PFSK-1 (cell line): Measurements from ENCODE around the gene HNRNPLL.

Experiments
- FOXP2 ChIP-seq: optimal IDR thresholded peaks from 2 replicates; pipeline ENCODE3; 2011; ENCODE audit warnings: borderline replicate concordance, control low read depth, inconsistent platforms; ENCODE audit not compliant: insufficient read depth; ENCODE audit errors: extremely low read length, extremely low read depth
- POLR2AphosphoS5 ChIP-seq: IDR thresholded peaks from 2 replicates; pipeline ENCODE4 v1.6.1; 2012; ENCODE audit warnings: low read depth, mild to moderate bottlenecking, control low read depth, low read length, moderate library complexity
- REST ChIP-seq, 2 experiments: IDR thresholded peaks; 2 replicates each; pipeline versions ENCODE4 v1.6.1 to v1.8.0; 2011 to 2012; ENCODE audit warnings: low read depth in 2 of 2, low read length in 2 of 2, control low read depth in 1 of 2, inconsistent platforms in 1 of 2, mild to moderate bottlenecking in 1 of 2, moderate library complexity in 1 of 2; ENCODE audit not compliant: insufficient read depth in 1 of 2
- SIN3A ChIP-seq: IDR thresholded peaks from 2 replicates; pipeline ENCODE4 v1.6.1; 2012; ENCODE audit warnings: mild to moderate bottlenecking, low read length, moderate library complexity, borderline replicate concordance; ENCODE audit not compliant: insufficient read depth
- TAF1 ChIP-seq: IDR thresholded peaks from 2 replicates; pipeline ENCODE4 v1.6.1; 2012; ENCODE audit warnings: low read length, control low read depth, borderline replicate concordance; ENCODE audit not compliant: insufficient read depth

Gene HNRNPLL

GRCh38 chr2:38592951-38593350, 9.8 kb downstream of the HNRNPLL start:
- TF ChIP-seq FOXP2 = no peak
- no peak for TF ChIP-seq POLR2AphosphoS5
- no peak for TF ChIP-seq SIN3A
- TF ChIP-seq TAF1 = no peak
- no peak for TF ChIP-seq REST (IDR thresholded peaks at IDR 0.05; ENCODE audit: insufficient read depth in 1 of 2, low read depth in 2 of 2, low read length in 2 of 2)

- TF ChIP-seq SIN3A (no peak), FOXP2 (no peak)
These were observed 11.6 kb downstream of the HNRNPLL start for GRCh38 chr2:38591152-38591551.

- TF ChIP-seq REST (IDR thresholded peaks at IDR 0.05; ENCODE audit: insufficient read depth in 1 of 2, low read depth in 2 of 2, low read length in 2 of 2) (no peak), SIN3A (no peak), FOXP2 (no peak), POLR2AphosphoS5 (no peak), TAF1 (no peak)
These were observed 12.7 kb downstream of the HNRNPLL start for GRCh38 chr2:38590053-38590452.

- TF ChIP-seq POLR2AphosphoS5 (no peak), SIN3A (no peak), REST (IDR thresholded peaks at IDR 0.05; ENCODE audit: insufficient read depth in 1 of 2, low read depth in 2 of 2, low read length in 2 of 2) (no peak), FOXP2 (no peak), TAF1 (no peak)
These were observed 15.8 kb downstream of the HNRNPLL start for GRCh38 chr2:38586931-38587330.

GRCh38 chr2:38584881-38585280, 17.8 kb downstream of the HNRNPLL start:
- TF ChIP-seq TAF1 (no peak), SIN3A (no peak), FOXP2 (no peak), POLR2AphosphoS5 (no peak), REST (IDR thresholded peaks at IDR 0.05; ENCODE audit: insufficient read depth in 1 of 2, low read depth in 2 of 2, low read length in 2 of 2) (no peak)
